Gastrocnemius medialis (tissue), 4 donors: ENCODE measurements around the gene AGPAT3. TPM values are rescaled to one million over a fixed set of nuclear protein-coding genes. Genes with fewer than 3 reads are reported as not detected.

Experiments used
- ATAC-seq, 2 donors: fragments of 150-250 bp; one replicate each; pipeline ENCODE4 v1.9.1; 2016
- DNase-seq, 2 donors: peaks; one replicate each; pipeline ENCODE4 v3.0.0-alpha.2; 2019
- H3K27ac ChIP-seq, 4 donors: fragments of 200-600 bp; sonication (generic); 1 replicate in 1 of 4; 2 replicates in 3 of 4; pipeline ENCODE4 v1.5.1; 2016 to 2018; ENCODE audit warnings: mild to moderate bottlenecking in 2 of 4, moderate library complexity in 1 of 4
- H3K27me3 ChIP-seq, 3 donors: fragments of 200-600 bp; sonication (generic) in 2 of 3; 1 replicate in 1 of 3; 2 replicates in 2 of 3; pipeline versions ENCODE4 v1.5.1 to v1.6.0; 2016 to 2019; ENCODE audit warnings: mild to moderate bottlenecking in 1 of 3, moderate library complexity in 1 of 3
- H3K36me3 ChIP-seq, 2 donors: fragments of 200-600 bp; sonication (generic) in 1 of 2; one replicate each; pipeline ENCODE4 v1.5.1; 2017 to 2018
- H3K4me1 ChIP-seq, 2 donors: fragments of 200-600 bp; sonication (generic) in 1 of 2; one replicate each; pipeline ENCODE4 v1.5.1; 2016 to 2017; ENCODE audit warnings: mild to moderate bottlenecking in 2 of 2
- H3K4me3 ChIP-seq, 4 donors: fragments of 200-600 bp; sonication (generic) in 3 of 4; 1 replicate in 1 of 4; 2 replicates in 3 of 4; pipeline ENCODE4 v1.5.1; 2016 to 2019; ENCODE audit warnings: mild to moderate bottlenecking in 2 of 4
- H3K9me3 ChIP-seq, 3 donors: fragments of 200-600 bp; sonication (generic) in 2 of 3; 1 replicate in 1 of 3; 2 replicates in 2 of 3; pipeline ENCODE4 v1.5.1; 2016 to 2019
- CTCF ChIP-seq, 5 experiments: fragments of 450-650 bp in 3 of 5; fragments of 200-600 bp in 2 of 5; sonication (generic) in 2 of 5; IDR thresholded peaks in 4 of 5; conservative IDR thresholded peaks in 1 of 5; 1 replicate in 4 of 5; 2 replicates in 1 of 5; pipeline ENCODE4 v1.5.1; 2016 to 2019; ENCODE audit warnings: antibody characterized with exemption in 5 of 5, mild to moderate bottlenecking in 3 of 5, moderate library complexity in 3 of 5
- POLR2A ChIP-seq, 2 donors: fragments of 450-650 bp; IDR thresholded peaks; one replicate each; pipeline ENCODE4 v1.6.1; 2017; ENCODE audit warnings: antibody characterized with exemption in 2 of 2, mild to moderate bottlenecking in 2 of 2, moderate library complexity in 2 of 2
- in situ Hi-C, 4 donors: fragments of 200-750 bp; cut with MboI; loops; one replicate each; pipeline versions ENCODE4 v1.15.0 to v1.8.0; 2017; ENCODE audit warnings: low sequenced_read_pairs in 4 of 4
- intact Hi-C: fragments of 100-400 bp; cut with DNase I; formaldehyde crosslinking; loops from one replicate; pipeline ENCODE4 v1.15.1; 2023; ENCODE audit warnings: low total_unique reads
- total RNA-seq, 4 donors: library from RNA; depleted of rRNA; stranded (reverse); fragments of >200 nt; gene quantifications; one replicate each; pipeline versions ENCODE4 v1.1.0 to v1.2.3, GENCODE V29; 2016

Gene AGPAT3
- total RNA-seq, 4 donors from 2014 or later = 44.2 to 102 (median 59.3) TPM

GRCh38 chr21:43917515-43918384, 52.7 kb downstream of the AGPAT3 start:
- TF ChIP-seq CTCF (IDR thresholded peaks at IDR 0.05 in 4 of 5, conservative IDR thresholded peaks at IDR 0.05 in 1 of 5) (no peak), POLR2A (IDR thresholded peaks at IDR 0.05) (no peak)
- H3K36me3 ChIP-seq = no peaks in the 10 kb centered on the region
- in situ Hi-C loops (no loop called here), intact Hi-C loops (no loop called here)
- no peaks in the 10 kb centered on the region for H3K9me3 ChIP-seq
- peak overlapping the region in 1 of 4 donors; percentile 40 for H3K4me3 ChIP-seq
- no peaks in the 10 kb centered on the region for H3K27me3 ChIP-seq
- DNase-seq = no peak
- peak overlapping the region; percentile 56 to 76 (median 66) for H3K27ac ChIP-seq
- peaks cover 63 to 70% of the 10 kb centered on the region in 2 donors for H3K4me1 ChIP-seq
- no peak for ATAC-seq

DNA sequence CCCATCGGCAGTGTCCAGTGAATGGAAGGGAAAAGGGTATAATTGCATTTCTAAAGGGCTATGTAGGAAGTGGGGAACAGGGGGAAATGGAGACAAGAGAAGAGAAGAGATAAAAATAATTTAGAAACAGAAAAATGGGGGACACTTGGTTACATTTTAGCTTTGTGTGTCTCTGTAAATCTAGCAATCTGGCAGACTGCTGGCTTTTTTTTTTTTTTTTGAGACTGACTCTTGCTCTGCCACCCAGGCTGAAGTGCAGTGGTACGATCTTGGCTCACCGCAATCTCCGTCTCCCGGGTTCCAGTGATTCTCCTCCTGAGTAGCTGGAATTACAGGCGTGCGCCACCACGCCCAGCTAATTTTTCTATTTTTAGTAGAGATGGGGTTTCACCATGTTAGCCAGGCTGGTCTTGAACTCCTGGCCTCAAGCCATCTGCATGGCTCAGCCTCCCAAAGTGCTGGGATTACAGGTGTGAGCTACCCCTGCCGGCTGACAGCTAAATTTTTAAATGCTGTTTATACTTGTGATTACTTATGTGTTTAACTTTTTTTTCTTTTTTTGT, 53.4 kb downstream of the AGPAT3 start:
- intact Hi-C loops = no loop called here
- TF ChIP-seq POLR2A (IDR thresholded peaks at IDR 0.05) = no peak
- TF ChIP-seq CTCF (IDR thresholded peaks at IDR 0.05 in 4 of 5, conservative IDR thresholded peaks at IDR 0.05 in 1 of 5) = peak in 2 of 5 experiments; percentile 19 to 32

GRCh38 chr21:43919283-43919682, 54.3 kb downstream of the AGPAT3 start:
- H3K36me3 ChIP-seq = no peaks in the 10 kb centered on the region
- TF ChIP-seq CTCF (IDR thresholded peaks at IDR 0.05 in 4 of 5, conservative IDR thresholded peaks at IDR 0.05 in 1 of 5) (no peak), POLR2A (IDR thresholded peaks at IDR 0.05) (no peak)
- in situ Hi-C loops = no loop called here

More for the DNA sequence above, 53.4 kb downstream of the AGPAT3 start:
- Histone ChIP-seq H3K36me3 (no peaks in the 10 kb centered on the region), H3K9me3 (no peaks in the 10 kb centered on the region), H3K27ac (peak overlapping the region in 3 of 4 donors; percentile 1 to 67 (median 50)), H3K27me3 (no peaks in the 10 kb centered on the region), H3K4me1 (peaks cover 69 to 76% of the 10 kb centered on the region in 2 donors), H3K4me3 (no peak overlapping the region)
- DNase-seq (peak in 1 of 2 donors; percentile 68), ATAC-seq (peak in 1 of 2 donors; percentile 13)
- in situ Hi-C loops = no loop called here

GRCh38 chr21:43919871-43920801, 55.1 kb downstream of the AGPAT3 start:
- H3K4me1 ChIP-seq = peaks cover 76 to 77% of the 10 kb centered on the region in 2 donors
- intact Hi-C loops (no loop called here), in situ Hi-C loops (no loop called here)
- DNase-seq (no peak), ATAC-seq (peak; percentile 34 to 55)
- H3K27ac ChIP-seq = peak overlapping the region in 1 of 4 donors; percentile 39
- no peak overlapping the region for H3K4me3 ChIP-seq
- no peaks in the 10 kb centered on the region for H3K27me3 ChIP-seq
- H3K36me3 ChIP-seq = no peaks in the 10 kb centered on the region
- H3K9me3 ChIP-seq = no peaks in the 10 kb centered on the region
- TF ChIP-seq POLR2A (IDR thresholded peaks at IDR 0.05) (no peak), CTCF (IDR thresholded peaks at IDR 0.05 in 4 of 5, conservative IDR thresholded peaks at IDR 0.05 in 1 of 5) (no peak)

More at GRCh38 chr21:43919283-43919682, 54.3 kb downstream of the AGPAT3 start:
- Histone ChIP-seq H3K9me3 (no peaks in the 10 kb centered on the region), H3K4me1 (peaks cover 68 to 73% of the 10 kb centered on the region in 2 donors), H3K4me3 (no peak overlapping the region), H3K27me3 (no peaks in the 10 kb centered on the region), H3K27ac (peak overlapping the region in 2 of 4 donors; percentile 1 to 11)
- intact Hi-C loops = no loop called here
- DNase-seq = no peak
- ATAC-seq = no peak
